ENCODE measurements around the gene VOPP1.

GRCh38 chr7:55516409-55516808, 55.9 kb downstream of the VOPP1 start:
- TF ChIP-seq CTCF (IDR thresholded peaks at IDR 0.05 in 2 of 3, conservative IDR thresholded peaks at IDR 0.05 in 1 of 3; ENCODE audit: borderline replicate concordance in 1 of 3, insufficient read depth in 1 of 3, low read depth in 2 of 3, low read length in 2 of 3) (no peak), TCF7L2 (IDR thresholded peaks at IDR 0.05; ENCODE audit: borderline replicate concordance, extremely low read depth, insufficient read depth, insufficient read length) (no peak), SIN3A (IDR thresholded peaks at IDR 0.05; ENCODE audit: low read depth) (no peak), CEBPB (IDR thresholded peaks at IDR 0.05; ENCODE audit: low read depth) (no peak), ATF3 (IDR thresholded peaks at IDR 0.05) (no peak), POLR2AphosphoS5 (IDR thresholded peaks at IDR 0.05; ENCODE audit: low read depth, low read length) (no peak), EZH2 (IDR thresholded peaks at IDR 0.05) (no peak), POLR2A (IDR thresholded peaks at IDR 0.05; ENCODE audit: borderline replicate concordance, extremely low read depth, insufficient read depth, insufficient read length) (no peak), EGR1 (IDR thresholded peaks at IDR 0.05; ENCODE audit: low read depth) (no peak), MAX (IDR thresholded peaks at IDR 0.05) (no peak), YY1 (IDR thresholded peaks at IDR 0.05; ENCODE audit: extremely low read depth, insufficient replicate concordance, low read depth, low read length) (no peak)

Measured in HCT116 (cell line).